ENCODE measurements around the gene LRP4.

LRP4 gene

DNA sequence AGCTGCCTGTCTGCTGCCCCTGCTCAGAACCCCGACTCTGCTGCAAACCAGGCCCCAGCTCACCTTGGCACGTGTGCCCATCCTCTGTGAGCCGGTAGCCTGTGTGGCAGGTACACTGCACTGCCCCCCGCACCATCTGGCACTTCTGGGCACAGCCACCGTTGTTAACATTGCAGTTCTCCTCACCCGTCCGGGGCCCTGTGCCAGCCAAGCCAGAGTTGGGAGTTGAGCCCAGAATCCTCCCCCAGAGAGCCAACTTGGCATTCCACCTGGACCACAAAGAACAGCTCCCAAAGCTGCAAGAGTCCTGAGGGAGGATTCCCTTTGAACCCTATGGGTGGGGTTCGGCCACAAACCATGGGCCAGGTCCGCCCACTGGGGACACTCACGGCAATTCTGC is 22.5 kb downstream of the LRP4 start:
- no peak for DNase-seq (ENCODE audit: low spot score)

DNA sequence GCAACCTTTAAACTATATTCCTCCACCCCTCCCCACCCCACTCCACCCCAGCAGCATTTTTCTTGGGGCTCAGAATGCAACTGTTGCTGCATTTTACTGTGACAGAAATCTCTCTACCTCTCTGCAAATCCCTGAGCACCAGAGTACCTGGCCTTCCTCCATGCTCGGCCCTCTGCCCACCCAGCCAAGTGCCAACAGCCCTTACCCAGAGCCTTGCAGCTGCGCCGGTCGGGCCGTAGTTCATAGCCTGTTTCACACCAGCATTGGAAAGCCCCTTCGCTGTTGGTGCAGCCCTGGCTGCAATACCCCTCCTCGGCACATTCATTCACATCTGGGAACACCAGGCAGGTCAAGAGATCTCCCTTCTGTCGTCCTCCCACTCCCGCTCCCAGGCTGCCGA is 23.4 kb downstream of the LRP4 start:
- DNase-seq (ENCODE audit: low spot score): no peak

DNA sequence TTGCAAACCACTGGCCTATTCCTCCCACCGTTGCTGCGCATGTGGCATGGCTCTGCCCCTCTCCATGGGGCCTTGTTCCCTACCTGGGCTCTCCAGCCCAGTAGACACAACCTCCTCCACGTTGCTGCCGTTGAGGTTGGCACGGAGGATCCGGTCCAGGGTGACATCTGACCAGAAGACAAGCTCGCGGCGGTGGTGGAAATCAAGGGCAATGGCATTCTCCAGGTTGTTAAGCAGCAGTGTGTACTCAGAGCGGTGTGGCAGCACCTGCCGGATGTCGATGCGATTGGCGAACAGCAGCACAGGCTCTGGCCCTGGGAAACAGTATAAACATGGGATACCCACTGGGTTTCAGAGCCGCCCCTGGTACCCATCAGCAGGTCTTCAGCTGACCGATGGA is 23.8 kb downstream of the LRP4 start:
- DNase-seq (ENCODE audit: low spot score): no peak

DNA sequence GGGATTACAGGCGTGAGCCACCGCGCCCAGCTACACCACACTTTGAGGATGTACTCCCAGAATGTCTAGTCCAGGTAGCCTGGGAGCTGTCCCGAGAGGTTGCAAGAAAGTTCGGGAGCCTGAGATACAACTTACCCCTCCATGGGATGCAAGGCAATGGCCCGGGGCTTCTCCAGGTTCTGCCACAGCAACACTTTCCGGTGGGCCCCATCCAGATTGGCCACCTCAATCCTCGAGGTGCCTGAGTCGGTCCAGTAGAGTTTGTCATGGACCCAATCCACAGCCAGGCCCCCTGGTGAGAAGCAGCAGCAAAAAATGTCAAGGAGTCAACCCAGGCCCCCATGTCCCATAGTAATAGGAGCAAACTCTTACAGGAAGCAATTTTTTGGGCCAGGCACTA is 25.5 kb downstream of the LRP4 start:
- DNase-seq (ENCODE audit: low spot score): no peak

DNA sequence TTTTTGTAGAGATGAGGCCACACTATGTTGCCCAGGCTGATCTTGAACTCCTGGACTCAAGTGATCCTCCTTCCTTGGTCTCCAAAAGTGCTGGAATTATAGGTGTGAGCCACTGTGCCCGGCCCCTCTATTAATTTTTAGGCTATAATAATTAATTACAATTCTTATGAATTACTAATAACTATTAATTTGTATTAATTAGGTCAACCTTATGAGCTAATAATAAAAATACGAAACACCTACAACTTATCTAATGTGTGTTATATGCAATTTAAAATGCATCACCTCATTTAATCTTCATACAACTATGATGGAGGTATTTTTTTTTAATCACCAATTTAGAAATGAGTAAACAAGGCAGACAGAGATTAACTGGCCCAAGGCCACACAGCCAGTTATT is 26.2 kb downstream of the LRP4 start:
- DNase-seq (ENCODE audit: low spot score): no peak

DNA sequence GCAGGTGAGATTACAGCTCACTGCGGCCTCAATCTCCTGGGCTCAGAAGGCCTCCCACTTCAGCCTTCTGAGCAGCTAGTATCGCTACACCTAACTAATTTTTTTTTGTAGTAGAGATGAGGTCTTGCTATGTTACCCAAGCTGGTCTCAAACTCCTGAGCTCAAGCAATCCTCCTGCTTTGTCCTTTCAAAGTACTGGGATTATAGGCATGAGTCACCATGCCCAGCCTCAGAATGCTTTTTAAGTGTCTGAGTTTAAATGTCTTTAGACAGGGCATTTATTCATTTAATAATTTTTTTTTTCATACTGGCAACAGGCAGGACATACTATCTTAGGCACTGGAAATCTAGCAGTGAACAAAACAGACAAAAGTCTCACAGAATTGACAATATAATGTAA is 27.7 kb downstream of the LRP4 start:
- DNase-seq (ENCODE audit: low spot score): no peak

DNA sequence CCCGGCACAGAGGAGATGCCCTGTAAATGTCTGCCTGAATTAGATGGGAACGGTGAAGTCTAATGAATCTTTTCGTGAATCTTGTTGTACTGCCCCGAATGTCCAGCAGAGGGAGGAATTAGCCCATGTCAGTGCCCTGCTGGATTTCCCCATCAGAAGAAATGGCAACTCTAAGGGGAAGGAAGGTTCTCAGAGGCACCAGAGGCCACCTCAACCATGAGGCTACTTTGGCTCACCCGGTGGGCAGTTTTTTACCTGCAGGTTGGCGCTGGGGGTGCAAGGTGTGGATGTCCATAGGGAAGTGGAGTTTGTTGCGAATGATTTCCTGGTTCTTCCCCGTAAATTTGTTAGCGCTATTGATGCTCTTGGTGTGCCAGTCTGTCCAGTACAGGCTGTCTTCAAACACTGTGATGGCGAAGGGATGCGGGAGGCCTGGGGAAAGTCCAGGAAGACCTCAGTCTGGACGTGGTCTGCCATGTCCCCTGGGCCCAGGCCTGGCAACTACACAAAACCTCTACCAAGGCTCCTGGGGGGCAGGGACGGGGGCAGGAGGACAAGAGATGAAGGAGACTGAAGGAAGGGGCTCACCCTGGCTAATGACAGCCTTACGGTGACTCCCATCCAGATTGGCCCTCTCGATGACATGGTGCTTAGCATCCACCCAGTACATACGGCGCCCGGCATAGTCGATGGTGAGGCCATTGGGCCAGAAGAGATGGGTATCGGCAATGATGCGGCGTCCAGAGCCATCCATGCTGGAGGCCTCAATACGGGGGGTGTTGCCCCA is 28.5 kb downstream of the LRP4 start:
- DNase-seq (ENCODE audit: low spot score): peak; percentile 70

DNA sequence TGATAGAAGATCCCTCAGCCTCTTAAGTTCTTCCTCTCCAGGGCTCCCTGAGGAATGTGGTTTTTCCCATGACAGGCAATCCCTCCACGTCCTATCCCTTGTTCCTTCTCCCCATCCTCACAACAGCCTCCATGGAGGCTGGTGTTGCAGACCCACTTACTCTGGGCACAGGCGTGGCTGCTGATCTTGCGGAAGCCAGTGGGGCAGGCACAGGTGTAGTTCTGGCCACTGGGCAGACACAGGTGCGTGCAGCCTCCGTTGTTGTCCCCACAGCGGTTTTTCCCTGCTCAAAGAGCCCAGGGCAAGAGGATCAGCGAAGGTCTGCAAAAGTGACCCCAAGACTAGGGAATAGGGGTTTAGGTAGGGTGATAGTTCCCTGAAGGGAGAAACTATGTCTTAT is 29.1 kb downstream of the LRP4 start:
- no peak for DNase-seq (ENCODE audit: low spot score)

DNA sequence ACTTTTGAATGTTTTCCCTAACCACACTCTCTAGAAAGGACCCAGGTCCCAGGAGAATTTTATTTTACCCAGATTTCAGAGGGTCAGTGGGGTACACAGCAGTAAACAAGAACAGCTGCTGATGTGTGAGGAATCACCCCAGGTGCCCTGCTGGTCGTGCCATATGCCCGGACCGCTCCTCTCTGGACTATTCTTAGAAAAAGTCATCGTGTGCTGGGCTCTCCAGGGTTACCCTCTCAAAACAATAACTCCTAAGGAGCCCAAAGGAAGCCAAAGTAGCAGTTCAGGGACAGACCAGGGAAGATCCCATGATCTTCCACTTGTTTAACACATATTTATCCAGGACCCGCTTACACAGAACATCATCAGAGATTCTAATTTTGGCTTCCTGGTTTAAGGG is 29.7 kb downstream of the LRP4 start:
- DNase-seq (ENCODE audit: low spot score): no peak

DNA sequence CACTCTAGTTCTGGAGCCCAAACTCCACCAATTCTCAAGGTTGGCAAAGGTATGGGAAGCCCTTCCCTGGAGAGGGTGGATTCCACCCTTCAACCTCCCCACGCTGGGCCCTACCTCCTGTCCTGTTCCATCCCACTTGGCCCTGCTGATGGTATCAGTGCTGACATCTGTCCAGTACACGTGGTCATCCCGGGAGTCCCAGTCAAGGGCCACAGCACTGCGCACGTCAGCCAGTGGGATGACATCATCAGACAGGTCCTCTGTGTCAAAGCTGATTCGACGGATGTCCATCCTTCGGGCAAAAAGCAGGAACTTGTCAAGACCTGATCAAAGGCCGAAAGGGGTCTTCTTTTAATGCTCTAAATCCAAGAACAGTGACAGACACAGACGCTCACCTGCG is 32.1 kb downstream of the LRP4 start:
- no peak for DNase-seq (ENCODE audit: low spot score)

DNA sequence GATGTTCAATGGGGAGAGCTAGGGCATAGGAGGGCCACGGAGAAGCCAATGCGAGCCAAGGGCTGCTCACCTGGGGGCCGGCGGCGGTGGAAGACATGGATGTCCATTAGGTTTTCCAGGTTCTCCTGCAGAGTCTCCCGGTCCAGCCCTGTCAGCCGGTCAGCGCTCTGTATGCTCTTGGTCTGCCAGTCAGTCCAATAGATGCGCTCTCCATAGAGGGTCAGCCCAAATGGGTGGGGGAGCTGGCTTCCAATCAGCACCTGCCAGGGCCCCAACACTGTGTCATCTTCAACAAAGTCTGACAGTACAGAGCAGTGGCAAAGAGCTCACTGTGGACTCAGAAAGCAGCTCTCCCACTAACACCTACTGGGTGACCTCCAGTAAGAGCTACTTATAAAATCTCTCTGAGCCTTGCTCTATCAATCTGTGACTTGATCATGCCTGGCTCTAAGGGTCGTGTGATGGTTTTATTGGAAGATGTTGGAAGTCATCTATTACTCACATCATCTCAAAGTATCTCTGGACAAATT is 39.2 kb downstream of the LRP4 start:
- no peak for DNase-seq (ENCODE audit: low spot score)

DNA sequence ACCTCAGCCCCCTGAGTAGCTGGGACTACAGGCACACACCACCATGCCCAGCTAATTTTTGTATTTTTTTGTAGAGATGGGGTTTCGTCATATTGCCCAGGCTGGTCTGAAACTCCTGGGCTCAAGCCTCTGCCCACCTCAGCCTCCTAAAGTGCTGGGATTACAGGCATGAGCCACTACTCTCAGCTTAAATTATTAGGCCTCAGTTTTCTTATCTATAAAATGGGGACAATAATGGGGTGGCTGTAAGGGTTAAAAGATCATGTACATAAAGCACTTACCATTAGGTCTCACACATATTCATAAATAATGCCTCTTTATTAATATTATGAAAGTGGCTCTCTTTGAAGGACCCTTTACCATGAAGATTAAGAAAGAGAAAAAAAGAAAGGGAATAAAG is 40.8 kb downstream of the LRP4 start:
- DNase-seq (ENCODE audit: low spot score): no peak

DNA sequence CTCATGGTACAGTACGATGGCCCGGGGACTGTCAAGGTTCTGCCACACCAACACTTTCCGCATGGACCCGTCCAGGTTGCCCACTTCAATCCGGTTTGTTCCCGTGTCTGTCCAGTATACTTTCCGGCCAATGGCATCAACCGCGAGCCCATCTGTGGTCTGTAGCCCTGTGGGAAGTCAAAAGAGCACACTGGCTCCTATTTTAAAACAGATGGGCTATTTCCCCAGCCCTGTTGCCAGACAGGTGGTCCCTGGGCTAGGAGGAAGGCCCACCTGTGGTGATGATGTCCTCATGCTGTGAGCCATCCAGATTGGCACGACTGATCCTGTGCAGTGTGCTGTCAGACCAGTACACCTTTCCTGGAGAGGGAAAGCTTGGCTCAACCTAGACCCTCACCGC is 41.9 kb downstream of the LRP4 start:
- no peak for DNase-seq (ENCODE audit: low spot score)

DNA sequence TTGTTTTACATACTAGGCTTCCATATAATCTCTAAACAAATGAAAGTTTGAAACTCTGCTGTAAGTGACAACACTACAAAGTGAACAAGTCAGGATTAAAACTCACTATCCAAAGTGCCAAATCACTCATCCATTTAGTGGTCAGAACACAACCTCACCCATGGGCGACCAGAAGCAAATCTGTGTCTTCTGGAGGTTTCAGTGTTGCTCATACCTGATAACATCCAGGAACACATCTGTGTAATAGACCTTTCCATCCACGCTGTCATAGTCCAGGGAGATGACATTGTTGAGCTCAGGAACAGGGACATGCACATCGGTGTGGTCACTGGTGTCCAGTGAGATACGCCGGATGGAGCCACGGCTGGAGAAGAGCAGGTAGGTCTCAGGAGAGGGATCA is 43.8 kb downstream of the LRP4 start:
- peak; percentile 78 for DNase-seq (ENCODE audit: low spot score)

DNA sequence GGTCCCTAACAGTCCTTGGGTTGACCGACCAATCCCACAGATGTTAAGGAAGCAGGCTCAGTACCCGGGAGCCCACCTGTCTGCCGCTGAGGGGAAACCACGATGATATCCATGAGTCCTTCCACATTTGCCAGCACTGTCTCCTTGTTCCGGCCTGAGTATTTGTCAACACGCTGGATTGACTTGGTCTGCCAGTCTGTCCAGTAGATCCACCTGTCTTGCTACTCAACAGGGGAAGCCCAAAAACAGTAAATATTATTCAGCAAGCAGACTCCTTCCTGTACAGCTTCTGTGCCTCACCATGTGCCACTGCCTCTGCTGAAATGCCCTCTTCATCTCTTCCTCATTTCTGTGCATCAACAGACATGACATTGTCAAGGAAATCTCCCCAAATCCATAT is 49.4 kb downstream of the LRP4 start:
- DNase-seq (ENCODE audit: low spot score): no peak

DNA sequence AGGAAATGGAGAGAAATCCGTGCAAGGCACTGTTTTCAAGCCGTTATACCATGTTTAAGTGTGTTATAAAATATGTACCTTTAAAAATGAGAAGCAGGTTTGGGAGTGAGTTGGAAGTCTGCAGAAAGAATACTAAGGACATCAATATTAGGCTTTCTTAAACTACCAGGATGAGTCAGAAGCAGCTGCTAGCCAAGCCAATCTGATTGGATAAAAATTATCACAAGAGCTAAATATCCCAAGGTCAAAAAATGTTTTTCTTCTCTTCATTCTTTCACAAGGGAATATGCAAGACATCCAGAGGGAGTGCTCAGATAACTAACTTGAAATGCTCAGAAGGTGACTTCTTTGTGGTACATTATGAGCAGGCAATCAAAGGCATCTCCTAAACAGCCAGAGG is 53.0 kb downstream of the LRP4 start:
- no peak for DNase-seq (ENCODE audit: low spot score)

DNA sequence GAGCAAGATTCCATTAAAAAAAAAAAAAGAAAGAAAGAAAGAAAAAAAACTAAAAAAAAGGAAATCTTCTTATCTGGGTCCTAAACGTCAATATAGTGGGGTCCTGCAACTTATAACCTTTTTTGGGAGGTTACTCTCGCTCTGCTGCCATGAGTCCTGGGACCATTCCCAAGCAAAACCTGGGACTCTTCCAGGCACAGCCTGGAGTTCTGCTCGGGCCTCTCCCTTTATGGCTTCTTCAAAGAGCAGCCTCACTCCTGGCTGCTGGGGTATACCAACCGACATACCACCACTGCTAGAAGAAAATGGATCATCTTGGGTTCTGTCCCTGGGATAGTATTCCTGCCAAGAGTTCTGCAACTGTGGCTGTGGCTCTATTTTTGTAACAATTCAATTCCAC is 58.1 kb downstream of the LRP4 start:
- DNase-seq (ENCODE audit: low spot score): no peak

DNA sequence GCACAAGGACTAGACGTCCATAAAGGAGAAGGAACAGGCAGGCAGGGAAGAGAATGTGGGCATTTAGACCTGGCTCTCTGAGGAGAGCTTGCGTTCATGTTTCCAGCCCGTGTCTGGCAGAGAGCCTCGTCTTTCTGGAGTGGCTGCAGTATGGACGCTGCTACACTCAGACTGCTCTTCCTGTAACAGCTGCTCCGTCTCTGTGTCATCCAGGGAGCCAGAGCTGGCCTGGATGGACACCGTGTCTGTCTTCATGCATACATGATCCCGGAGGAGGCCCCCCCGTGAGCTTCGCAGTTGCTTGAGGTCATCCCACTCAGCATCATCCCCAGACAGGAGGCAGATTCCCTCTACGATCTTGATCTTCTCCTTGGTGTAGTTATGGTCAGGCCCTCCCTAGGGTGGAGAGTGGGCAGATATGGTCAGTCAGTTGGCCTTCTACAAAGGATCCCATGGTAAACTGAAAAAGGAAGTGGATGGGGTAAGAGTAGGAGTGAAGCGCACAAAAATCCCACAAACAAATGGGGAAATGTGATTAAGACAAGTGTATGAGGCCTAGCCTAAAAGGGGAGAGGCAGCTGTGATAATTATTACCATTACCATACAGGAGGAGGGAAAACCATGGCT is 59.3 kb downstream of the LRP4 start:
- no peak for DNase-seq (ENCODE audit: low spot score)

DNA sequence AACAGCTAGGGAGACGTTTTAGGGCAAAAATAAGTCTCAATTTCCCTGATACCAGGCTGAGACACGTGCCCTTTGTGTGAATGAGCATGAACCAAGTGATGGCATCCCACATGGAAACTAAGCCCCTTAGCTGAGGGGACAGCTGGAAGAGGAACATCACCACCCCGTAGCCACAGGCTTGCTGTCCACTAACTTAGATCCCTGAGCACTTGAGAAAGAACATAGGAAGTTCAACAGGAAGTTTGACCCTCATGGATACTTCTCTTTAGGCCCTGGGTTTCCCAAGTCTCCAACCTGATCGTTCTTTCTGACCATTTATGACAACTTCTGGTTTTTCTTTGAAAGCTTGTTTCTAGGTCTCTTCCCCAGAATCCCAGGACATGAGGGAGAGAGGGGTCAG is 60.7 kb downstream of the LRP4 start:
- no peak for DNase-seq (ENCODE audit: low spot score)

DNA sequence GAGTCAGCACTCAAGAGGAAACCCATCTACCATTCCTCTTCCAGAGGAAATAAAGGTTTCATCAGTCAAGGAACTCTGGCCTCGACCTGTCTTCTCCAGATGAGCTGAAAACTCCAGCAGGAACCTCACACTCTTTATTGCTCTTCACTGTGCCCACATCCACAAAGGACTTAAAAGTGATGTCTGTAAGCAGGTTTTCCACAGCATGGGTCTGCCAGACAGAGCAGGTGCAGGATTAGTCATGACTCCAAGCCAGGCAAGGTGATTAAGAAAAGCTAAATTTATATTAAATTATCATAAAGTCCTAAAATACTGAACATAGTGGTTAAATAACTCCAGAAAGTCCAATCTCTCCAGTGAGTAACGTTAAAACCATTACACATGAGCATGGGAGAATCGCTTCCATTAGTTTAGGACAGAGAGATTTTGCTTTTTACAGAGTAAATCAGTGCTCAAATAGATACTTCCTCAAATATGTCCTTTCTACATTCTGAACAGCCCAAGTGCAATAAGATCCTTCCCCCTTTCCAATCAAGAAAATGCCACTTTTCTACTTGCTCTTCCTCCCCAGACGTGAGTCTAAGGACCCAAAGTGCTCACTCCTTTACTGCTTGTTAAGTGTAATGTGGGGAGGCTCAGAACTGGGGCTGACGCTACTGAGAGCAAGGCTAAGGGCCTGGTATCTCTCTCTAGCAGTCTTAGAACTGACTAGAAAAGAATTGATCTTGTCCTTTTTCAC is 61.6 kb downstream of the LRP4 start:
- no peak for DNase-seq (ENCODE audit: low spot score)

DNA sequence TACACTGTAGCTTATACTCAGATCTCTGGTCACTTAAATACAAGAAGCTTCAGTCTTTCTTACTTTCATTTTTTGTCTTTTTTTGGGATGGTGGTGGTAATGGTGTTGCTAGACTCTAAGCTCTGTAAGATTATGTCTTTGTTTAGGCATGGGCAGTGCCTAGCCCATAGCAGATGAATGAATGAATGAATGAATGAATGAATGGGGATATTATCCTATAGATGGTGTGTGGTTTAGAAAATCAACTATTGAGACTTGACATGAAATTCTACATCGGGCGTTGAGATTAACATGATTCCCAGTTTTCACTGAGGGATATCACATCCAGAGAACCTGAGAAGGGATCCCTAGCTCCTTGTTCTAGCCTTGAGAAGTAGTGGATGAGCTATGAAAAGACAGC is 62.5 kb downstream of the LRP4 start:
- no peak for DNase-seq (ENCODE audit: low spot score)

DNA sequence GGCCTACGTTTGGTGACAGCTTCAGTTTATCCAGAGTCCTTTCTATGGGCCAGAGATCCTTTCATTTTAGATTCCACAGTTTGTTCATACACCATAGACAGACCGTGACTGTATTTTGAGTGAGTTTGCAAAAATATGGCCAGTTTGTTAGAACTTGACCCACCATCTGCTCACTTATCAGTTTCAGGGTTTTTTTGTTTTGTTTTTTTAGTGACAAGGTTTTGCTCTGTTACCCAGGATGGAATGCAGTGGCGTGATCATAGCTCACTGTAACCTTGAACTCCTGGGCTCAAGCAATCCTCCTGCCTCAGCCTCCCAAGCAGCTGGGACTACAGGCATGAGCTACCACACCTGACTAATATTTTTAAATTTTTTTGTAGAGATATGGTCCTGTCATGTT is 63.2 kb downstream of the LRP4 start:
- DNase-seq (ENCODE audit: low spot score): no peak

DNA sequence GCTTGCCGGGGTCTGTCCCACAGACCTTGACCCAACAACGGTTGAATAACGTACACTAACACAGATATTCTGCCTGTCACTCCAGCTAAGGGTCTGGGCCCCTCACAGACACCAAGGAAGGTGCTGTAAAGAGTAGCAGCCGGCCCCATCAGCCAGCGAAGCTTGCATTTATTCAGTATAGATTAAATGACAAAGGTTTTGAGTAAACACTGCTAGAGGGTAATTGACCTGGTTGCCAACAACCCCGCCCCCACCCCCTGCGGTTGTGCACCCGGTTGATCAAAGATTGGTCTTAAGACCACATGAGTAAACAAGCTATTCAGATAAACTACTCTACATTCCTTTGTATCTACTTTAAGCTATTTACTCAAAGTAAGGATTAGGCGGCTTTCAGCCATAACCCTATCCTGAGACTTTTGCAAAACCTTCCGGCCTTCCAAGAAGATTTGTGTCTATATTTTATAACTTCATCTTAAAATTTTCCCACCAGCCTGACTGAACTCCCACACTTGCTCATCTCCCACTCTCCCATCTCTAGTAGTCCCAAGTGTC is 67.4 kb downstream of the LRP4 start:
- DNase-seq (ENCODE audit: low spot score): no peak

All from kidney tubule cell (primary cell).